ENCODE results near the gene DDRGK1.
"Not testable (repeated sequence)": the region's sequence is repeated elsewhere in the genome, so short reads cannot be mapped to it uniquely, and the experiment has no call there.

DDRGK1 gene

GRCh38 chr20:3218307-3218988 is 14.0 kb upstream of the DDRGK1 start:
- peak; percentile 50 to 51 for DNase-seq (ENCODE audit: low read depth in 2 of 2, low spot score in 1 of 2)

DNA sequence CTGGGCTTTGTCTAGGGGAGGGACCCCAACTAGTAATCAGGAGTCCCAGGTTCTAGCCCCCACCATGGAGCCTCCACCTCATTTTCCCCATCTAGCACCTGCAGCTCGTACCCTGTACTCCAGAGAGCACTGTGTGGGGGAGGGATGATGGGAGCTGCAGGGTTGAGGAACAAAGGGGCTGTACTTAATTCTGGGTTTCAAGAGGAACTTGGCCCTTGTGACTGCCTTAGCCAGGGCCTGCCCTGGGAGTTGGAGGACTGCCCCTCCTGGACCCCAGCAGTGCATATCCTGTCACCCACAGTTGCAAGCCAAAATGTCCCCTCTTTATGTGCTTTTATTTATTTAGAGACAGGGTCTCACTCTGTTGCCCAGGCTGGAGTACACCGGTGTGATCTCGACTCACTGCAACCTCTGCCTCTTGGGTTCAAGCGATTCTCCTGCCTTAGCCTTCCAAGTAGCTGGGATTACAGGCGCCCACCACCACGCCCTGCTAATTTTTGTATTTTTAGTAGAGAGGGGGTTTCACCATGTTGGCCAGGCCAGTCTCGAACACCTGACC is 11.0 kb upstream of the DDRGK1 start:
- not testable (repeated sequence) for DNase-seq (ENCODE audit: low read depth in 2 of 2, low spot score in 1 of 2)

GRCh38 chr20:3213226-3213625 is 8.7 kb upstream of the DDRGK1 start:
- DNase-seq (ENCODE audit: low read depth in 2 of 2, low spot score in 1 of 2), result no peak

GRCh38 chr20:3210346-3210745 is 5.9 kb upstream of the DDRGK1 start:
- no peak for DNase-seq (ENCODE audit: low read depth in 2 of 2, low spot score in 1 of 2)

DNA sequence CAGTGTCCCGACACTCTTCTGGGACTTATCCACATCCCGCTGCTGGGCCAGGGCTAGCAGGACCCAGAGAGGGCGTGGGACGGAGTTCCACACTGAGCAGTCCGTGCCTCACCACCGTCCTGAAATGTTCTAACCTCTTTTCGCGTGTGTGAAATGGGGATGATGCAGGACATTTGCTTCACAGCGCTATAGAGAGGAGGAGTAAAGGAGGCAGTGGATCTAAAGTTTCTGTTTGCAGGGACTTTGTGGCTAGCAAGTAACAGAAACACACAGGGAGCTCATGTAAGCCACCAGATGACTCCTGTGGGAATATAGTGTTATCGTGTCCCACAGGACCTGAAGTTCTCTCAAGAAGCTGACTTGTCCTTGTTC is 5.5 kb upstream of the DDRGK1 start:
- DNase-seq (ENCODE audit: low read depth in 2 of 2, low spot score in 1 of 2), result no peak

GRCh38 chr20:3209257-3209945 is 4.9 kb upstream of the DDRGK1 start, which contains the start of gene ITPA:
TSS of gene ITPA (plus strand) at chr20:3209498. CDS start at chr20:3209552, 54 bp downstream.
- peak in 1 of 2 donors; percentile 16 for DNase-seq (ENCODE audit: low read depth in 2 of 2, low spot score in 1 of 2)

DNA sequence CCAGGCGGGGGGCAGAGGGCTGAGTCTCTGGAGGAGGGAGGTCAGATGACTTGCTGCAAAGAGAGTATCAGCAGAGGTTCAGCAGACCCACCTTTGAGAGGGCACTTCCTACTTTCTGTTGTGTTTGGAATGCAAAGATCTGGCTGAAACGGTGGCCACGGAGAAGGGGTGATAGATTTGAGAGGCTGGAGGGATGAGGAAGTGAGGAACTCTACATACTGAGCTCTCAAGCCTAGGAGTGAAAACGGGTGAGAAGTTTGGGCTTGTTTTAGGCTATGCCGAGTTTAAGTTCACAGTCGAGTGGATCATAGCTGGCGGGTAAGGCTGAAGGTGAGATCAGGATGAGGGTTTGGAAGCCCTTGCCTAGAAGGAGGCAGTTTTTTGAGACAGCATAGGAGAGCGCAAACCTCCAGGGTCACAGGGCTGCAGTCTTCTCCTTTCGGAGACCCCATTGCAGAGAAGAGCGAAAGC is 4.3 kb upstream of the DDRGK1 start:
- no peak for DNase-seq (ENCODE audit: low read depth in 2 of 2, low spot score in 1 of 2)

GRCh38 chr20:3203315-3204123 is 963 bp downstream of the DDRGK1 start:
- no peak for DNase-seq (ENCODE audit: low read depth in 2 of 2, low spot score in 1 of 2)

DNA sequence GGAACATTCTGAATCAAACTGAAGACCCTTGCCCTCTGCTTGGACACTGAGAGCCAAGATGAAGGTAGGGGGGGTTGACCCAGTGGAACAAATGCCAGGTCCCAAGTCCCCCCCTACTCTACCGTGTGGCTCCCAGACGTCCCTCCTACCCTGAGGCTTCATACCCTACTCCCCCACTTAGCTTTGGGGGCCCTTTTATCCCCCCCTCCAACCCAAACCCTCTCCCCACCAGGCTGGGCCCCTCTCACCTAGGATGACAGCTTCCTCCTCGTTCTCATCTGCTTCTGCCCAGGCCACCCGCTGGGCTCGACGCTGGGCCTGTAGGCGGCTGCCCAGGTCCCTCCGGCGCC is 1.5 kb downstream of the DDRGK1 start:
- no peak for DNase-seq (ENCODE audit: low read depth in 2 of 2, low spot score in 1 of 2)

DNA sequence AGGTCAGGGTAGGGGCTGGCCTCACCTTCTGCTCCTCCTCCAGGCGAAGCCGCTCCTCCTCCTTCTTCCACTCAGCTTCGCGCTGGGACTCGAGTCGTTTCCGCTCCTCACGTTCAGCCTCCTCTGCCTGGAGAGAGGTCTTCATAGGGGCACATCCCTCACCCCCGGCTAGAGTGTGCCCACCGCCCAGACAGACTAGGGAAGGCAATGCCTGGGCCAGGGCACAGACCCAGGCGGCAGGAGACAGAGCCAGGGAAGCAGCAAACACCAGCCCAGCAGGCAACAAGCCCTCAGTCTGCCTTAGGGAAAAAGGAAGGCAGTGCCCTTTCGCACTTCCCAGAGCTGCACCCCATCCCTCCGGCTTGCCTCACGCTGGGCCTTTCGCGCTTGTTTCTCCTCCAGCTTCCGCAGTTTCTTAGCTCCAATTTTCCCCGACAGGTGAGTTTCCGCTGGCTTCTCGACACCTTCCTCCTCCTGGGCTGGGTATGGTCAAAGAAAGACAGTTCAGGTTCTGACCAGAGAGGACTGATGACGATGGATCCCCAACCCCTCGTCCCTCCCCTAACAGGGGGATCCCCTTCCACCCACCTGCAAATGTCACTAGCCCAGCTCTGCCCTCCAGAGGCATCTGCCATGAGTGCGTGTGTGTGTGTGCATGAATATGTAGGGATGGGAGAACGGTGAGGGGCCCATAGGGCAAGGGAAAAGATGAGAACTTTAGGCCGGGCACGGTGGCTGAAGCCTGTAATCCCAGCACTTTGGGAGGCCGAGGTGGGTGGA is 4.3 kb downstream of the DDRGK1 start:
- DNase-seq (ENCODE audit: low read depth in 2 of 2, low spot score in 1 of 2), result no peak

DNA sequence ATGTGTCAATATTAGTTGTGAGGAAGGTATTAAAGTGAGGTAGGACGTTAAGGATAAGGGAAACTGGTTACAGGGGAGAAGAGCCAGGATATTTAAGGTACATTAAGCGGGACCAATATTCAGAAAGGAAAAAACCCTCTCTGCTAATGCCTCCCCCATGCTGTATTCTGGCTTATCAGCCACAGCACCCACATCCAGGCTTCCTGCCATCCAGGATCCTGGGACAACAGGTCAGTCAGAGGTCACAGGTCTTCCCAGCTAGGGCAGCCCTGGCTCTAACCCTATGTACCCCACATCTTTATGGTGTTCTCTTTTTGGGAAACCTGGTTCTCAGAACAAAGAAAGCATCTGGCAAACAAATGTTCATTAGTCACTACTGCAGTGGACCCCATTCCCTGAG is 5.3 kb downstream of the DDRGK1 start:
- no peak for DNase-seq (ENCODE audit: low read depth in 2 of 2, low spot score in 1 of 2)

GRCh38 chr20:3195590-3196237 is 8.8 kb downstream of the DDRGK1 start:
- DNase-seq (ENCODE audit: low read depth in 2 of 2, low spot score in 1 of 2), result no peak

- DNase-seq (ENCODE audit: low read depth in 2 of 2, low spot score in 1 of 2), result no peak
Observed at GRCh38 chr20:3194617-3195280, 9.7 kb downstream of the DDRGK1 start.

DNA sequence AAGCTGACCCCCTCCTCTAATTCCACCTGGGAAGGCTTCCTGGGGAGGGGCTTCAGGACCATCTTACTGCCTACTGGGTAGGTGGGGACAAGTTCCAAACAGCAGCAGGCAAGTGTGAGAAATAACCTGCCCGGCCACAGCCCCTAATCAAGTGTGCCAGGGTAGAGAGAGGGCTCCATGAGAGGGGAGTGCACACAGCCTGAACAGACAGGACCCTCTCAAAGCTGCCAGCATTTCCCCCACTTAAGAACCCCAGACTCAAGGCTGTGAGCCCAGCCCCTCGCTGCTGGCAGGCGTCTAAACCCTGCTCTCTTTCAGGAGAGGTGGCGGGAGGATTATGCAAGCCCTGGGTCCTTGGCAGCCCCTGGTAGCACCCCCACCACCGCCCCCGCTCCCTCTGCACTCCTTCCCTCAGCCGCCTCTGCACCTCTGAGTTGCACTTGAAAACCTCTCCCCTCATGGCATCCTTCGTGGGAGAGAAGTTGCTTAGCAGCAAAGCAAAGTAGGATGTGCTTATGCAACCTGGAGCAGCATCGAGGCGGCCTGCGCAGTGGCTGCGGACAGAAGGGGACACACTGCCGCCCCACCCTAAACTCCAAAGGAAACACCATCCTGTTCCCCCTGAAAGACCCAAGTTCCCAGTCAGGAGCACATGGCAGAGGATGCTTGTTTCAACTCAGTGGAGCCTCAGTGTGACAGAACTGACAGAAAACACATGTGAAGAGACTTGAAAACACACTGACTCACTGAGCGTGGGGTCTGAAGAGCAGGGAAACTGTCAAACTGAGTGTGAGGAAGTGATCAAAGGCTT is 10.5 kb downstream of the DDRGK1 start:
- no peak for DNase-seq (ENCODE audit: low read depth in 2 of 2, low spot score in 1 of 2)

DNA sequence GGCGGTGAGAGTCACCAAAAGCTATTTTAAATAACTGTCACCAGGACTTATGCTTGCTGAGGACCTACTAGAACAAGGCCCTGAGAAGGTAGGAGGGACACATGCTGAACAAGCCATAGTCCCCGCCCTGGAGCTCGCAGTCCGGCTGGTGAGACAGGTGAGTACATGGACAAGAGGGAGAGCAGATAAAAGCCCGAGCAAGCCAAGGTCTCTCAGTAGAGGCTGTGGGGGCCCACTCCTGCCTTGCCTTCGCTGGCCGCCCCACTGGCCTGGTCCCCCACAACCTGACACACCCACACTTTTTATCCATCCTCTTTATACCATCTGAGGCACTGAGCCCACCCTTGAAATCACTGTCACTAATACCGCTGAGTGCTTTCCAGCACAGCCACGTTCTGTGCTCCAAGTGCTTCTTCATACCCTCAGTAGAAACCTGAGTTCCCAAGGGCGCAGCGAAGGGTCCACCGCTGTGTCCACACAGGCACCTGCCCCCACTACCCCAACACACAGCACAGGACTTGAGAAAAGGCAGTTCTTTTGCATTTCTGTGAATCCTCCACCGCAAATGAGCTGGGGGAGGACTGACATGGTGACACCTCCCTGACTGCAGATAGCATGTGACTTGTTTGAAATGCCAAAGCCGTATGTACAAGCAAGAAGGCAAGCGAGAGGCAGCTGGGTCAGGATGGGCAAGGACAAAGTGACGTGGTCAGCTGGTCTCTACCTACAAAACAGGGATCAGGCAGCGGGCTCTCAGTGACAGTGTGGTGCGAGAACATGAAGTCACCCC is 12.1 kb downstream of the DDRGK1 start:
- DNase-seq (ENCODE audit: low read depth in 2 of 2, low spot score in 1 of 2), result no peak

GRCh38 chr20:3190681-3191111 is 13.8 kb downstream of the DDRGK1 start:
- no peak for DNase-seq (ENCODE audit: low read depth in 2 of 2, low spot score in 1 of 2)

GRCh38 chr20:3189561-3190131 is 14.8 kb downstream of the DDRGK1 start:
- no peak for DNase-seq (ENCODE audit: low read depth in 2 of 2, low spot score in 1 of 2)
